ENCODE results near the gene EDEM3. TPM values are rescaled to one million over a fixed set of nuclear protein-coding genes. Genes with fewer than 3 reads are reported as not detected.

EDEM3 gene
- total and polyA plus RNA-seq, 9 of the 15 experiments (the other 6 are each of a cell fraction or from before 2014, with no cell fraction given): 15.8 to 46.6 (median 28.0) TPM

DNA sequence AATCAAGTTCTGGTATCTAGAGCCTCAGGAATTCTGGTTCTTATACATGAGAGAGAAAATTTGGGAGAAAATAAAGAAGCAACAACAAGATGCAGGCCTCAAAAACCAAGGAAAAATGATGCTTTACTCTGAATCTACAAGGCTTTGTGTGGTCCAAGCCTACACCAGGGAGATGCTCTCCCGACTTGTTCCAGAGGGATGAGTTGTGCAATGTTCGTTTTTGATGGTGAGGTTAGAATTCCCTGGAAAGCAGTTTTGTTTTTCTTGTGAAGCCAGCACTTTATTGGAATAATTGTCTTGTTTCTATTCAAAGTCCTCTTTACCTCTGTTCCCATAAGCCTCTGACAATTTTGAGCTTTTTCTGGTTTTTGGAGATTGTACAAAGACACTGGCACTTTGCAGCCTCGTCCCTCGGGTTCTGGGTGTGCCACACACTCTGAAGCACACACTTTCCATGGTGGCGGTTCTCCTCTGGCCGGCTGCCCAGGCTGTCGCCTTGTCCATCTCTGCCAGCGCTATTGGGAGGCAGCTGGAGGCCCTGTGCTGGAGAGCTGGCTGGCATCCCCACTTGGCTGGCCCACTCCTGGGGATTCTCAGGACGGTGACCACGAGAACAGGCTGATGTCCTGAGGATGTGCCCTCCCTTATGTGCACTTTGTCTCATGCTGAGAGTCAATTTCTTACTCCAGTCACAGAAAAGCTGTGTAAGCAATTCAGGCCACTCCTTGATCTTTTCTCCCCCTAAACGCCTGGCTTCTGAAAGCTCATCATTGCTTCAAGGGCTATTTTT, 70.2 kb downstream of the EDEM3 start:
- peaks cover 6 to 15% of the 10 kb centered on the region in 2 experiments; a peak in 4 of 5 replicates for H3K27me3 ChIP-seq (ENCODE audit: control insufficient read depth in 2 of 2, insufficient read depth in 2 of 2, low read length in 2 of 2)
- no peak overlapping the region for H3K9ac ChIP-seq (ENCODE audit: insufficient read depth in 1 of 2, low read depth in 2 of 2, low read length in 2 of 2)
- no TSS peak for BruUV-seq (replicated peaks)
- 7% methylated on average over 11 of the region's 11 CpGs for WGBS (ENCODE audit: insufficient coverage, low coverage, missing lambda C conversion rate)
- TF ChIP-seq ZNF316 (IDR thresholded peaks at IDR 0.05): peak; percentile 82
- peak; percentile 48; the same call in 1 of the 2 replicates for TF ChIP-seq MAFG (tag; conservative IDR thresholded peaks at IDR 0.05)
- peak; percentile 49 for TF ChIP-seq MAFF (IDR thresholded peaks at IDR 0.05; ENCODE audit: low read length)
- peak; percentile 73 for TF ChIP-seq C11orf30 (IDR thresholded peaks at IDR 0.05; ENCODE audit: low read depth)
- no peak for TF ChIP-seq RBM22 (IDR thresholded peaks at IDR 0.05; ENCODE audit: low read depth, low read length, poor library complexity, severe bottlenecking)
- no peak for FAIRE-seq
- peak; percentile 13; the same call in 2 of the 3 replicates for ATAC-seq
- H3K4me3 ChIP-seq: no peak overlapping the region
- H3K36me3 ChIP-seq (ENCODE audit: control insufficient read depth, insufficient read depth, low read length): no peaks in the 10 kb centered on the region
- no peaks in the 10 kb centered on the region for H4K20me1 ChIP-seq (replicated peaks; ENCODE audit: control insufficient read depth, insufficient read depth, low read length)
- intact Hi-C loops (cut with micrococcal nuclease) (loop anchor here (5.0 kb wide), 1 partner anchor 488 kb away; no protein-coding TSS in a partner anchor), in situ Hi-C loops (cut with MboI) (no loop called here)
- POLR2A ChIA-PET: interaction anchor here (1.0 kb wide), 1 partner anchor 25 kb away, joined by 4 read pairs; no protein-coding TSS in a partner anchor
- no peak overlapping the region for H3K4me2 ChIP-seq (ENCODE audit: insufficient read depth, low read length)
- H3K9me3 ChIP-seq (replicated peaks; ENCODE audit: control insufficient read depth, insufficient read depth, low read depth, low read length): no peaks in the 10 kb centered on the region; the same call in 1 of the 2 replicates
- no peak overlapping the region for H2AFZ ChIP-seq (ENCODE audit: low read depth, low read length)
- no peak overlapping the region for H3K27ac ChIP-seq (ENCODE audit: extremely low read depth, low read depth, low read length)
- H3K9me1 ChIP-seq (ENCODE audit: control insufficient read depth, insufficient read depth, low read length): no peaks in the 10 kb centered on the region
- DNase-seq (ENCODE audit: extremely low read depth in 1 of 4, low spot score in 3 of 4): no peak
- H3K4me1 ChIP-seq (replicated peaks in 1 of 2; ENCODE audit: control insufficient read depth in 2 of 2, insufficient read depth in 2 of 2, low read length in 2 of 2): 0 out of 5 replicates have a peak, but pooled peaks cover 0 to 2% of the 10 kb centered on the region in 2 experiments
- no peaks in the 10 kb centered on the region for H3K79me2 ChIP-seq (ENCODE audit: control insufficient read depth, insufficient read depth, low read length)
- CTCF ChIA-PET (ENCODE audit: low intra/inter-chr PET ratio): no interaction called here

Data from K562 (cell line).